HG03565 (cell line): ENCODE measurements around the gene TCF4.
"Not testable (repeated sequence)": the region's sequence is repeated elsewhere in the genome, so short reads cannot be mapped to it uniquely, and the experiment has no call there.

Experiments
- ATAC-seq: cut with Tn5 transposase; IDR thresholded peaks from one replicate; pipeline ENCODE4 v1.9.1; 2021; ENCODE audit warnings: mild to moderate bottlenecking, moderate library complexity; ENCODE audit not compliant: unreplicated experiment

Gene TCF4

DNA sequence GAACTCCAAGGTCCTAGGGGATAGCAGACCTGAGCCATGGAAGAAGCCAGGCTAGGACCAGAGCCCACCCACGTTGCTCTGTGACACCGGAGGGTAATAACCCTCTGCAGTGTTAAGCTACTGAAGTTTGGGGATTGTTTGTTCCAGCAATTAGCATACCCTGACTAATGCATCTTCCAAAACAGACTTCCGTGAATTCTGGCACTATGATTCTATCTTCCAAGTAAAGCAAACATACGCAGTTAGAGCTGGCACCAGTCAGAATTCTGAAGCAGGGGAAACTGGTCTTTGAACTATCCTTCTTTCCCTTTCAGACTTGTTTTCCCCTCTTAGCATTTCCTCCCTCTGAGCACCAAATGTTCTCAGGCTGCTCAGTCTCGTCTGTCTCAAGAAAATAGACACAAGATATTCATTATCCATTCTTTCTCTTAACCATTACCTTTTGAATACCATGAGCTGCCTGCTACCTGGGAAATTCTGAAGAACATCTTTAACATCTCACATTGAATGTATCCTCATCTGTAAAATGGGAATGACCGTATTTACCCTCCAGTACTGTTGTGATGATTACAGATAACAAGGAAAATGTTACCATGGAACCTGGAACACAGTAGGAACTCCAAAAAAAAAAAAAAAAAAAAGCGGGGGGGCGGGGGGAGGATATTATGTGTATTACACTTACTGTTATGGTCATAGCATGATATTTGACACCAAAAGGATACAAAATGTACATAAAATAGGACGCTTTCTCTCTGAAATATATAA lies 108.2 kb downstream of the TCF4 start:
- ATAC-seq, result no peak

DNA sequence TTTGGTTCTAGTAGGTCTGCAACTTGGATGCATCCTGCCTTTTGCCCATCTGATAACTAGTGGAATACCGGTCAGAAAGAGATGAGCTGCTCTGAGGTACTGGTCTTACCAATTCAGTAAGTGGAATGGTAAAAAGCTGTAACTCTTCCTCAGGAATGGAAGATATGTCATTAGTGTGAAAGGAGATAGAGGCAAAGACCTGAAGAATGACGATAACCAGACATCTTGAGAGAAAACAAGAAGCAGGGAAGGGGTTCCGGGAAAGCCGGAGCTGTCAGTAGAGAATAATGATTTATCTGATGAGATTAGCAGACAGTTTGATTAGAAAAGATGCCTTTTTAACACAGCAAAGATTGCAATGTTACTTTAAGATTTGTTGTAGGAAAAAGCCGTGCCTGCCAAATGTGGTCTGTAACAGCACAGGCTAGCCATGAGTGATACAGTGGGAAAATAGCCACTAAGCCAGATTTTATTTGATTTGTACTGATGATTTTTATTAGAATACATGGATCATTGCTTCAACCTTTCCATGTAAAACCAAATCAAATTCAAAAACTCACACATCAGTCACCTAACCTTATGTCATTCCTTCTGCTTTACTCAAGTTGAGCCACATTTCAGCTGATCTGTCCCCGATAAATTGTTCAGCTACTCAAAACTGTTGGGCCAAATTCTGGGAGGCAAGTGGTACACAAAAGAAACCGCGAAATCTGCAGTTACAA lies 110.0 kb downstream of the TCF4 start:
- ATAC-seq, result peak; percentile 26

DNA sequence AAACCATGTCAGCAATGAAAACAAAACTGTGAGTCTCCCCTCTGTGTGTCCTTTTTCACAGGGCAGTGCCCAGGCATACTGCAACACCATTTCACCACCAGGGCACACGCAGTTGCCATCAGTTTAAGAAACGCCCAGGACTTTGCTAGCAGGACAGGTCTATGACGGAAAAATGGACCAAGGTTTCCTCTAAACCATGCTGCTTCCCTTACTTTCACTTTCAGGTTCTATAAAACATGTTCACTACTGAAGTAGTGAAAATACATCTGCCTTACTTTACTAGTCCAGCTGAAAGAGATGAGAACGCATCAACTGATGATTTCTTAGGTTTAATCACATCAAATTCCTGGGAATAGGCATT lies 110.5 kb downstream of the TCF4 start:
- peak; percentile 84 for ATAC-seq

DNA sequence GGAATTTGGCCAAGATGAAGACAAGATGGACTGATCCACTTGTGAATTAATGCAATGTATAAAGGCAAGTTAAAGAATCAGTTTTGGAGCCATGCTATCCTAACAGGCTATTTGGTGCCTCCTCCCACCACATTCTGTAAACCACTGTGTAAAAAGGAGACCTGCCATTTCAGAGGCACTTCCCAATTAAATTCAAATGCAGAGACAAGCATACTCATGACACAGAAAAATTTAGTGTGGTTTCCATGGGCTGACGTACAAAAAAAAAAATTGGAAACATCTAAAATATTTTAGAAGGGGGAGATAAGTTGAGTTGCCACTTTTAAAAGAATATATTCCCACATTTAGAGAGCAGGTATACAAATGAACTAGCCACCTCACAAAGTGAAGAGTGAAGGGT lies 112.1 kb downstream of the TCF4 start:
- no peak for ATAC-seq

DNA sequence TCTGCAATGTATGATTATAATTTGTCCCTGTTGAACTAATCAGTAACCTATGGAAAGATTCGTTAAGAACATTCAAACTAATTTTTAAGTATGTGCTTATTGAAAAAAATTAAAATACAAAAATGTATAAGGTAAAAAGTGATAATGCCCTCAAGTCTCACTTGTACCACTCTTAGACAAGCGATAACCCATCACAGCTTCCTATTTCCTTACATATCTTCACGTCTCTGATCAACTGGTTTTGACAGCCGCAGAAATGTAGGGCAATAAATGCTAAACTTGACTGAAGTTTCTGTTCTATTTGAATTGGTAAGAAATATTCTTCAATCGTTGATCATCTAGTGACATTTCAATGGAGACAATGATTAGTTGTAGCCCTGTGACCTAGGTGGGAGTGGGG lies 112.5 kb downstream of the TCF4 start:
- no peak for ATAC-seq

DNA sequence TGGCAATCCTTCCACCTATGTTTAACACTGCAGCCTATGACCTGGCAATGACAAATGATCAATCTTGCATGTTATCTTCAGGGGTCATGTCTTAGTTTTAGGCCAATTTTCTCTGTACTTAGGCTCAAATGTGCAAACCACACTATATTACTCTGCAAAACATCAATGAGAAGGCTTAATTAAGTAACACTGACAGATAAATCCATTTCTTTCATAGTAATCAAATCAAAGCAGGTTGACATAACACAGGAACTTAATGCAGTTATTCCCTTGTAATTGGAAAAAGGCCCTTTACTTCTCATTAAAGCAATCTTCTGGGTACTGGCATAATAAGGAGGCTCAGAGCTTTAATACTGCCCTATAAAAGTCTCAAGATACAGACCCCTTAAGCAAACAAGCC lies 114.4 kb downstream of the TCF4 start:
- no peak for ATAC-seq

DNA sequence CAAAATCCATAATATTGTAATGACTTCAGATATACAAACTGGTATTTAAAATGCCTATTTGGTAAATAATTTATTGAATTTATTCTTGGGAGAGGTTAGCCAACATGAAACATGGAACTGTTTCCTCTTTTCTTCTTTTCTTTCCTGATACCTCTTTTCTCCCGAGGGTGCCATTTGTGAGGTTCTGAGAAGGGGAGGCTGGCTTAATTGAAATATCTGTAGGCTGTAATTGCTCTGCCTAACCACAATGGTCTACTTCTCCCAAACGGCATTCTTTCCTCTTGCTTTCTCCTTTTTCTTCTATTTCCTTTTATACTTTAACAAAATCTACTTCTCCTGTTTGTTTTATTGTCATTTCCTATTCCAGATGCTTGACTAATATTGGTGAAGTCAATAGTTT lies 114.9 kb downstream of the TCF4 start:
- no peak for ATAC-seq

DNA sequence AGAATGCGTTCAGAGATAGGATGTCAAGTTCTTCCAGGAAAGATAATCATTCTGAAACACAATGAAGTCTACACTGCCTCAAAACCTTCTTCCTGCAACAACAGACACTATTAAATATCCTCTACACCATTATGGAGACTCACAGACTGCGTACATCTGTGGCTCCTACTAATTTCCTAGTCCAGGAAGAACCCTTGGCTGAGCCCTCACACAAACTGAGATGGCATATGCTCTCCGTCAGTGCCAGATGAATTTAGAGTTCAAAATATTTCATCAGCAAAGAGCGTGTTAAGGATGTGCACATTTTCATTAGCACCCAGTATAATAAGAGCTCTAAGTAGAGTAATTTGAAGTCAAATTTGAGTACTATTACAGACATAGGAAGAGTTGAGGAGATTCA lies 117.2 kb downstream of the TCF4 start:
- no peak for ATAC-seq

DNA sequence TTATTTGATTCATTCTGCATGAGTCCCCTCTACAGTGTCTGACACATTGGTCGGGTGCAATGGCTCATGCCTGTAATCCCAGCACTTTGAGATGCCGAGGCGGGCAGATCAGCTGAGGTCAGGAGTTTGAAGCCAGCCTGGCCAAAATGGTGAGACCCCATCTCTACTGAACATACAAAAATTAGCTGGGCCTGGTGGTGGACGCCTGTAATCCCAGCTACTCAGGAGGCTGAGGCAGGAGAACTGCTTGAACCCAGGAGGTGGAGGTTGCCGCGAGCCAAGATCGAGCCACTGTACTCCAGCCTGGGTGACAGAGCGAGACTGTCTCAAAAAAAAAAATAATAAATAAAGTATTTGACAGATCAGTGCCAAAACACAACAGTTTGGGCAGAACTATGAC lies 118.9 kb downstream of the TCF4 start:
- ATAC-seq, result not testable (repeated sequence)

DNA sequence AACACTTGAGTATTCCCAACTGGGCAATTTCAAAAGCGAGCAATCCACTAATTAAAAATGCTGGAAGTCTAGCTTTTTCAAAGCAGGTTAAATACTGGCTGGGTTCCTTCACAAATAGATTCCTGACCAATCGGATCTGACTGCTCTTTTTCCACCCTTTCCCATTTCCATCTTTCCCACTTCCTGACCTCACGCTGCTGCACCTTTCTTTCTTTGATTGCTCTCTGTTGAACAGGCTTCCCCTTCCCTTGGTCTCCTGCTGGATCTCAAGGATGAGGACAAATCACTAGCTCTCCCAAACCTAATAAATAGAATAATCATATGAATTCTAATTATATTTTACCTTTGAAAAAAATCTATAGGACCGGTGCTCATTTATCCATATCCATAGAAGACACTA lies 121.2 kb downstream of the TCF4 start:
- ATAC-seq, result no peak

DNA sequence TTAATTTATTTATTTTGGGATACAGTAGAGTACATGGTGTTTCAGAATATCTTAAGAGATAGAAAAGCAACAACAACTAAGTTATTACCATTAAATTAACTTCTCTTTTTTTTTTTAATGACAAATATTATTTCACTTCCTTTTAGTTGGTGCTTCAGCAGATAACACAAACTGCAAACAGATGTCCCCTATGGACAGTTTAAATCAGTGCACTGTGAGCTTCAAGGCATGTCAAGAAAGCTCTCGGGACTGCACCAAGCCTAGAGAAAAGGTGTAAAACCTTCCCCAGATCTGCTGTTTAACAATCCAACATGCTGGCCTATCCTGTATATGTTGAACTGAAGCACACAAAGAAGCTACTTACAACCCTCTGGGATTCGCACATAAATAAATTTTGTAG lies 122.7 kb downstream of the TCF4 start:
- ATAC-seq, result no peak

DNA sequence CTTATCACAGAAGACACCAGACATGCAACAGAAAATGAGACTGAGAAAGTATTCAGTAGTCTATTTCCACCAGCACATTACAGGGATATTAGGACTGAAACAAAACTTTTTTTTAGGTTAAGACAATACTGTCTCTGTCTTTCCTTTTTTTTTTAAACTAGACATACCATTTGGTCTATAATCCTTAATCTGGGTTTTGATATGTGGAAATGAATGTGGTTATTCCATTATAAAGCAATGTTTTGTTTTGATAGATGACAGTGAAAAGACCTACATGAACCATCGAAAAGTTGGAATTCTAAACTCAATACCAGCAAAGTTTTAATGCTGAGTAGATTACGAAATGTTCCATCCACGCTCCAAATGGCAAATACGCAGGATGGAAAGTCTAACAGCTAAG lies 123.4 kb downstream of the TCF4 start:
- no peak for ATAC-seq

DNA sequence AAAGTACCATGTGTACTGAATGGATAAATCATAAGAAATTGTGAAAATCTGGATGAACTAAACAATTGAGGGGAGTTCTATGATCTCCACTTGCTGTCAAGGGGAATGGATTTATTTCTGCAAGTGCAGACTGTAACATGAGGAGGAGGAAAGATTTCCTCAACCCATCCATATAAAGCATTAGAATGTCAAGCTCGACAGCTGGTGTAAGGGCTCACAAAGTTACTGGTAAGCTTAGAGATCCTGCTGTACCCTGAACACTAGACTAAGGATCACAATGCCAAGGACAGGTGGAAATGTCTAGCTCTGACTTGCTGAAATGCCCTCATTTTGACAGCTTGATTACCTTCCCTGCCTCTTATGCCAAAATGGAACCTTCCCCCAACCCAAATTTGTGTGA lies 125.3 kb downstream of the TCF4 start:
- ATAC-seq, result no peak

DNA sequence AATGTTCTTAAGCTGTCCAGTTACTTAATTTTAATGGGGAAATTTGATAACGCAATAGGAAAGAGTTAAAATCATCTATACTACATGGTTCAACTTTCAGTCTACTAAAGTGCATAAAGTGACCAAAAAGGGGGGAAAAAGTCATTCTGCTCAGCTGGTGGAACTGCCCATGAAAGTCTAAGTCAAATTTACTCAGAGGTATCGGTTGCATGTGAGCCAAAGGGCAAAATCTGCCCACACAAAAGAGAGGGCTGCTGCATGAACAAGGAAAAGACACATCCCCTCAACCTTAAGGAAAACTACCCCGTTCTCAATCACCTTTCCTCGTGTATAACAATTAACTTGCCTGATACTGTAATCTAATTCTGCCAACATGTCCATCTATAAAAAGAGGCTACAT lies 126.1 kb downstream of the TCF4 start:
- no peak for ATAC-seq

DNA sequence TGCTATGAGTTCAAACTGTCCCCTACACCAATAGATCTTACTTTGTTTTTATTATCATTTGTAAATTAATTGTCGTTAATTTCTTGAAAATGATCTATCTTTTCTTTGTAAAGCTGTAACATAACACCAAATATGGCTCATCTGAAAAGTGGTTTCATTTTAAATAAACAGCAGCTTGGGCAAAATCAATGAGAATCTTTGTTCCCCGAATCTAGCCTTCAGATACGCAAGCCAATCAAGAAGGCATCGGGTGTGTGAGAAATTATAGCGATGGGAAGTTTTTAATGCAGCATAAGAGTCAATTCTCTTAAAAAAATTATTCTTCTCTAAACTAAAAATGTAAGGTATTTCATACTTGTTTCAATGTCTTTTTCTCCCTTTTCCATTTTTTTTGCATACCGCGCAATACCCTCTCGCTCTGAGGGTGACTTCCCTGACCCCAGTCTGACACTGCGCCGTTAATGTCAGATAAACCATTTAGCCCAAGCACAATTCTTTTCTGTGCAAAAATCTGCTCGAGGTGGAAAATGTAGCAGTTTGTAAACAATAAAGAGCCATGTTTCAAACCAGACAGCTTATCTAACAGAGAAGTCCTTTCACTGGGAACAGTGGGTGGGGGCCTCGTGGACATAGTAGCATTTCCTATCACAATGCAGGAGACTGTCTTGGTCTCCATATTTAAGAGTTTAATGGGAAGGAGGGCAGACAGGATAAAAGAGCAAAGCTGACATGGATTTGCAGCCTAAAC lies 129.4 kb downstream of the TCF4 start:
- no peak for ATAC-seq

DNA sequence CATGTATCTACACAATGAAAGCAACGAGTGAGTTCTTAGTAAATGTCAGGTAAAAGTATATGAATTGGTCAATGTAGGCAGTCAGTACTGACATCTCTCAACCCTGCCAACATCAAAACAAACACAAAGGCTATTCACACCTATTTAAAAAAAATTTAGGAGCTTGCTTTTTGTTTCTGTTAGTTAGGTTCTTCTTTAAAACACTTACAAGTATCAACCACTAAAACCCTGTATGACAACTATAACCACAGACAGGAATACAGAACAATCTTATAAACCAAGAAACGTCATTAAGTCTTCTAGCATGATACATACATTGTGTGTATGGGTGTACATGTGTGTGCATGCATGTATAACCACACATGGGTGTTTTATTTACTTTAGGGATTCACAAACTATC lies 131.0 kb downstream of the TCF4 start:
- no peak for ATAC-seq

DNA sequence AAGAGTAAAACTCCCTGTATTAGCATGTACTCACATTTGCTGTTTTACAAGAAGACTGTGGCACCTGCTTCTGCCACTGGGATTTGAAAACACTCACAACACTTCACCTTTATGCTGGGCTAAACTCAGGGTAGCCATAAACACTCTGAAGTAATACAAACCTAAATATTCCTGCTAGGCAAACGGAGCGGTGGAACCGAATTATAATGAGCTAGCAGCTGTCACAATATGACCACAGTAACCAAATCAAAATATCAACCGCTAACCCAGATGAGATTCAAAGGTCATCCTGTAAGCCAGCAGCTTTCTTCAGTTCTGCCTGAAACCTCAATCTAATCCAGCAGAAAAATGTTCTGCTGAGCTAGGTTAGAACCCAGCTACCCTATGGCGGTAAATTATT lies 132.1 kb downstream of the TCF4 start:
- no peak for ATAC-seq

DNA sequence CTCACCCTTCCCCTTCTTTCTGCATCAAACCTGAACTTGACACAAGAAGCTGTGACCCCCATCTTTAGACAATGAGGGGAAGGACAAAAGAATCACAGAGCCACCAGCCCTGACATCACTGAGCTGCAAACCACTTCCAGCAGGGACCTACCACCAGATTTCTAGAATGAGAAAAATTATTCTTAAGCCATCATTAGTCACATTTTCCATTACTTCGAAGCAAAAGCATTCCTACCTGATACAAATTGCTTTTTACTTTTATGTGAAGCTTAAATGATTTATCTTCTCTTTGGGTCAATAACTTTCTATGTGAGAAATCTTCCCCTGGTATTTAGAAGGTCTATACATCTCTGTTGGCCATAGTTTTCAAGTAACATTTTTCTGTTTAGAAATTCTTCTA lies 134.8 kb downstream of the TCF4 start:
- no peak for ATAC-seq

DNA sequence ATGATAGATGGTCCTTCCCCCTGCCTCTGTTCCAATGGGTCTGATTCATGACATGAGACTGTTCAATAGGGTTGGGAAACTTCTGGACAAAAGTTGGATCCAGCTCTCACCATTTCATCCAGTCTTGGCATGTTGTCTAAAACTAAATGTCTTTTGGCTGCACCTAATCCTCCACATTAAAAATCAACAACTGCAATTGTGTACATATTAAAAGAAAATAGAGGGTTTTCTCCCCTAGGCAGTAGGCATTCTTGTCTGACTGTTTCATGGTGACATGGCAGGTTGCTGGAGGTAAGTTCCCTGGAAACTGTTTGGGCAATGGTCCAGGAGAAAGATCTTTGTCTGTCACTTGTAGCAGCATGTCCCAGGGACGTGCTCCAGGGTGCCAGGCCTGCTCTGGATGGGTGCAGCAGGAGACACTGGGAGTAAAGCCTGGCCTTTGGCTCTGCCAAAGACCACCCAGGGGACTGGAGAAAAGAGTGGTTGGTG lies 135.8 kb downstream of the TCF4 start:
- no peak for ATAC-seq

DNA sequence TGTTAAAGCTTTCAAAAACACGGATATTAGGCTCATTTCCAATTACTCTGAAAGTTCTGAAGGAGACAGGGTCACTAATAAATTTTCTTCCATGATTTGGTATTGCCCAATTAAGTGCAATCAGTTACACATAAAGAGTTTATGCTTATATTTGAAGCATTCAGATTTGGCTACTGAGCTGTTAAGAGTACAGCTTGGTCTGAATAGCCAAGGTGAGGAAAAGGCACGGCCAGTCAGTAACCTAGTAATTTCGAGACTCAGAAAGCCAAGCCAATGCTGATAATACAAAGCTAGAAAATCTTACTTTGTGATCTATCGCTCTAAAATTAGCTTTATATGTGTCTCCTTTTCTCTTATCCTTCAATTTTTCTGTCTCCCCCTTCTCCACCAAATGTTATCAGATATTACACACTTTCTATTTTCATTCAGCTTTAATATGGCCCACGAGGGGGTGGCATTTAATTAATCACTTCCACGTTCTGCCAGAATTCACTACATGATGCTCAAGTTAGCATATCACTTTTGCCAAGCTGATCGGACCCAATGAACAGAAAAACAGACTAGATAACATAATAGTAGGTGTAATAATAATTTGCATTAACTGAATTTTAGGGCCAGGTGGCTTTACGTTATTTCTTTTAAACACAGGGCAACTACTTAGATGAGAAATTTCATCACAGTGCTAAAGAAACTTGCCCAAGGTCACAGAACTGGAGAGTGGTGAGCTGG lies 138.4 kb downstream of the TCF4 start:
- ATAC-seq, result no peak

DNA sequence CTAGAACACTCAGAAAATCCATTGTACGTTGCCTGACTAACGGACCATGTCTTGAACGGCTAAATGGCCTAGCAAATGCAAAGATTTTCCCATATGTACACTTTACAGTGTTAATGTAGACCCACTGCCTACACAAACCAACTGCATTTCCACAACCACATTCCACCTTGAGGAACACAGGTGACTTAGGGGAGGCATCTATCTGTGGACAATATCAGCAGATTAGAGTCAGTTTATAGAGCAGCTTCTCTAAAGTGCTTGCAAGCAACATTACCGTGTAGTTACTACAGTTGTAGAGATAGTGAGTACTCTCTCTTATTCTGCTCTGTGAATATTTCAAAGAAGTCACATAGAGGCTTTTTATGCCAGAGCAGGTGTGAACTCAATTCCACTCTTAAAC lies 139.6 kb downstream of the TCF4 start:
- no peak for ATAC-seq
